H1 (cell line): Measurements from ENCODE around the gene MXD4. TPM values are rescaled to one million over a fixed set of nuclear protein-coding genes. Genes with fewer than 3 reads are reported as not detected.

Source experiments
- EZH2 ChIP-seq: fragments of 200-600 bp; sonication (generic); IDR thresholded peaks from 2 replicates; pipeline ENCODE4 v1.7.1; 2012; ENCODE audit warnings: low read depth, mild to moderate bottlenecking, moderate library complexity, low read length, inconsistent platforms; ENCODE audit not compliant: severe bottlenecking
- GTF2F1 ChIP-seq: IDR thresholded peaks from 2 replicates; pipeline ENCODE4 v1.6.1; 2012; ENCODE audit warnings: low read depth, low read length, improper control_type of control experiment, borderline replicate concordance
- POLR2A ChIP-seq, 2 experiments: IDR thresholded peaks; 1 replicate in 1 of 2; 2 replicates in 1 of 2; pipeline ENCODE4 v1.6.1; 2011; ENCODE audit warnings: low read depth in 2 of 2, low read length in 2 of 2, mild to moderate bottlenecking in 2 of 2; ENCODE audit errors: control extremely low read depth in 1 of 2
- YY1 ChIP-seq: IDR thresholded peaks from 2 replicates; pipeline ENCODE4 v1.6.1; 2011; ENCODE audit warnings: low read depth, mild to moderate bottlenecking, low read length
- polyA plus RNA-seq, 7 experiments: library from polyadenylated mRNA; depleted of rRNA in 3 of 7; stranded (reverse) in 5 of 7; unstranded in 2 of 7; fragments of >200 nt in 5 of 7; fragments of 200-250 nt in 2 of 7; gene quantifications; 1 replicate in 5 of 7; 2 replicates in 1 of 7; 4 replicates in 1 of 7; pipeline versions ENCODE4 v1.2.1 to v1.2.3, GENCODE V29; 2011 to 2013; ENCODE audit warnings: missing spikeins in 2 of 7, mixed read lengths in 2 of 7
- total RNA-seq: library from RNA; stranded (reverse); fragmentation: NEBNext Ultra II Directional; extraction: Animal tissue kit (Norgen Biotek cat#: 25700); gene quantifications from 2 replicates; pipeline ENCODE4 v1.2.1, GENCODE V29; 2021

MXD4 gene
- total and polyA plus RNA-seq, 2 of the 8 experiments (the other 6 are each of a cell fraction or from before 2014, with no cell fraction given), result 18.0 to 20.8 TPM

DNA sequence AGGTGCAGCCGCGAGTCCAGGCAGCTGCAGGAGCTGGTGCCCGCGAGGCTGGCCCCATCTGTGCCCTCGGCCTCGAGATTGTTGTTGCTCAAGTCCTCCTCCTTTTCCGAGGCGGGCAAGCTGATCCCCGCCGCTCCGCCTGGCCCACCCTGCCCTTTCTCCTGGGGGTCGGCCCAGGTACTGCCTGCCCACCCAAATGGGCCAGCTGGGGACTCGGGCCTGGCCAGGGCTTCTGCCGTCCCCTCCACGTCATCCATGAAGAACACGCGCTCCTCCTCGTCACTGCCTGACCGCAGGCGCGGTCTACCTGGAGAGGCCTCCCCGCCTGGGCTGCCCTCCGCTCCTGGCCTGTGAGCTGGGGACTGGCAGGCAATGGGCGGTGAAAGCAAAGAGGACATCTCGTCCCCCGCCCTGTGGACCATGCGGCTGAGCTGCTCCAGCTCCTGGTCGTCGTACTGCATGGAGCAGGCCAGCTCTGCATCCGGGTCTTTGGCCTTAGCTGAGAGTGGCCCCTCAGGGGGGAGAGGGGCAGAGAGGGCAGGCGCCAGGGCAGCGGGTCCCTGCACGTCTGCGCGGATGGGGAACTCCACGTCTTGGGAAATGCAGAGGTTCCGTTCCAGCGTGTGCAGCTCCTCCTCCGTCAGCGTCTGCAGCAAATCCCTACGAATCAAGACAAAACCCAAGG is 43.1 kb upstream of the MXD4 start (continued):
- TF ChIP-seq GTF2F1, result no peak
- TF ChIP-seq POLR2A (IDR thresholded peaks at IDR 0.05; ENCODE audit: control extremely low read depth in 1 of 2, low read depth in 2 of 2, low read length in 2 of 2), result no peak
- TF ChIP-seq YY1, result no peak
- no peak for TF ChIP-seq EZH2
